ENCODE measurements around the gene POLN.
A peak's percentile ranks its signal among the peaks of the same experiment; 100 is the strongest.

Gene POLN

DNA sequence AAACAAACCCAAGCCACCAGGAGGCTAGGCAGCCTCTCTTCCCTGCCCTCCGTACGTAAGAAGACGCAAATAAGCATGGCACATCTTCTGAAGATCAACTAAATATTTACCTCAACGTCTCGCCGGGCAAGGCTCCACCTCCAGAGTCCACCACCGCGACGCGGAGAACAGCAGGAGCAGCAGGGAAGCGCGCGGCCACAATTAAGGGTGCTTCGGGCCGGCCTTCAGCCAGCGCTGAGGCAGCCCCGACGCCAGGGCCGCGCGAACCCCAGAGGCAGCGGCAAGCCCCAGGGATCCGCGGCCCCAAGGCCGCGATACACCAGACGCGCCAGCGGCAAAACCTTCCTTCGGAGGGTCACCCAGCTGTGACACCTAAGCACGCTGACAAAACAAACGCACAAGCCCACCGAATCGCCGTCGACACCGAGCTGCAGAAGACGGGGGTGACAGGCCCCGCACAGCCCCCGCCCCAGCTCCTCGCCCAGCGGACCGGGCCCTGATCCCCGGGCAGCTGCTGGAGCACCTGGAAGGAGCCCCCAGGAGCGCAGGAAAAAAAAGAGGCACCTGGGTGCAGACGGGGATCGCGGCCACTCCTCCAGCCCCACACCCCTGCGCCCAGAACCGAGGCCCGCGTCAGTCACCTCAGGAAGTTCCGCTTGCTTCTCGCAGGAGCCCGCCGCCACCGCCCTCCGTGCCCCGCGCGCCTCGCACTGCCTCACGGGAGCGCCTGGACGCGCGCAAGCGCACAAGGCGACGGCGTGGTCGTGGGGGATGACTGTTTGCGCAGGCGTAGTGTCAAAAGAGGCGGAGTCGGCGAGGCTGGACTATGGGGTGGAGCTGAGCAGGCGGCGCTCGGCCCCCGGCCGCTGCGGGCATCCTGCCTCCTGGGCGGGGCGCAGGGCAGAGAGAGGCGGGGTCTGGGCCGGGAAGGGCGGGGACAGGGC is at the start of gene POLN, which contains the start of gene HAUS3:
Gene POLN (minus strand): TSS at position 712 of the 944 bp plus-strand sequence. CDS start 12,890 bp downstream, outside the sequence.
Gene HAUS3 (minus strand): TSS at position 712 of the 944 bp plus-strand sequence. CDS start 1,175 bp downstream, outside the sequence.
- DNase-seq (ENCODE audit: low read depth, low spot score) = peak; percentile 99

DNA sequence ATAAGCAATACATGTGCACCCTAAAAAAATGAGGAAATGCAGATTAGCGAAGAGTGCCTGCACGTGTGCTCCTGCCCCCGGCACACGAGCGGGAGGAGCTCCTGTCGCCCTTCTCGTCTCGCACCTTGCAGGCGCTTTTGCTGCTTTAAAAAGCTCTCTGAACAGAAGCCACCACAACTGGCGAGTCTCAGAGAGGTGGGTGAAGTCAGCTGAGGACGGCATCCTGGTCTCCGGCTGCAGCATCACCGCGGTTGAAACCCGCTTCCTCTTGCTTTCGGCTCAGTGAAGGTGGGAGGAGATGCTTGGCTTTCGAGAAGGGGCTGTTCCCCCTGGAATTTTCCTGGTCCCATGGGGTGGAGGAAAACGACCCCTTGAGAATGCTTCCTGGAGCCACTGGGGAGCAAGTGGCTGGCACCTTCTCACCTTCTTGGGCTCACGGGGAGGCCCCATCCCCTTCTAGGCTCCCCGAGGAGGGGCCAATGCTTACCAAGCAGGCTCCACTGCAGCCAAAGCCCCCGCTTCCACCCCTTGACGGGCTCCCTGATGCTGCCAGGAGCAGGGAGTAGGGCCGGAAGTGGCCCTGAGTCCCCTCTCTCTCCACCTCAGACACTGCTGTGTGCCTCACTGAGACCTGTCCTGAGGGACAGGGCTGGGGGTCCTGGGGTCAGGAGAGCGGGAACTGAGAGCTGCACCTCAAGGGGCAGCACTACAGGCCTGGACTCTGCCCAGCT is 49.2 kb upstream of the POLN start:
- DNase-seq (ENCODE audit: low read depth, low spot score) = no peak

DNA sequence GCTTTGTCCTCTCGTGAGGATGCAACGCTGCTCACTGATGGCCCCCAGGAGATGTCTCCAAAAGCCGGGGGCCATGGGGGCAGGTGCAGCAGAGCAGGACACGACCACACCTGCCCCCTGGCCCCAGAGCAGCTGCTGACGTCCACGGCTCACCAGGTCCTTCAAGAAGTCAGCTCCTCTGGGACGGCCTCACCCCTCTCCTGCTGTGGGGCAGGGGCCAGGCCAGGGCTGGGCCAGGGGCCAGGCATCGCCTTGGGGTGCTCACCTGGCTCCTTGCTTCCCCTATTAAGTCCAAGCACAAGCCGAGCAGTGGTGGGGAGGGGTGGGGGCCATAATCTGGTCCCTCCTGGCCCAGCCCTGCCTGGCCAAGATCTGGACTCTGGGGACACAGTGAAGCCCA is 48.6 kb upstream of the POLN start:
- no peak for DNase-seq (ENCODE audit: low read depth, low spot score)

DNA sequence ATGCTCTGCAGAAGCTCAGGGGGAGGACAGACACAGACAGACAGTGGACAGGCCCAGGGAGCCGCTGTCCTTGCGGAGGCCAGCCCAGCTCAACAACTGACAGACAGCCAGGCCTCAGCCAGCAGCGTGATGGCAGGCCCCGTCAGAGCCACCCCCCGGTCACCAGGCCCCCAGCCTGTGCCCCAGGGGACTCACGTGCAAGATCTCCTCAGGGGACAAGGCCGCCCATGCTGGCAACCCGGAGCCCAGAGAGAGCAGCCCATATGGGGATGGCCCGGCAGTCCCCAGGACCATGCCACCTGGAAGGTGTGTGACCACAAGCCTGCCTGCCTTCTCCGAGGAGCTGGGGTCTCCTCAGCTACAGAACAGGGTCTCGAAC is 48.0 kb upstream of the POLN start:
- no peak for DNase-seq (ENCODE audit: low read depth, low spot score)

DNA sequence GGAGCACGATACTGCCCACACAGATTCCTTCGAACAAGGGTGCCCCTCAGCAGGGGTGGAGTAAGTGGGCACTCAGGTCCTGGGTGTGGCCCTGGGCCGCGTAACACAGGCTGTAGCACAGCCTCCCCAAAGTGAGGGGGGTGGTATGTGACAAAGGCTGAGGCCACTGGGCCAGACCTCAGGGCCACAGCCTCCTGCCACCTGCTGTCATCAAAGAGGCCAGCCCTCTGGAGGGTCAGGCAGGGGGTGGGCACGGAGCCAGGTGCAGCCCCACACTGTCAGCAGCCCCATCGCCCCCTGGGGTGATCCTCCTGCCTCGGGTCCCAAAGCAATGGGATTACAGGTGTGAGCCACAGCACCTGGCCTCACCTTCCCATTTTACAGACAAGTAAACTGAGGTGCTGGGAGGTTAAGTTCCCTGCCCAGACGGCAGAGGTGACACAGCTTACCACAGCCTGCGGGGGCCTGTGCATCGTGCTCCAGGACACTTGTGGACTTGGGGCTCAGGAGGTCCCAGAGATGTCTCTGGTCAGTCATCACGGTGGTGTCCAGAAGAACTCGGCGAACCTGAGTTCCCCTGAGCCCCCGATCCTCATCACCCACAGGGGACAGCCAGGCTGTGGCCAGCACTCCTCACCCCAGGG is 47.5 kb upstream of the POLN start:
- DNase-seq (ENCODE audit: low read depth, low spot score) = no peak

DNA sequence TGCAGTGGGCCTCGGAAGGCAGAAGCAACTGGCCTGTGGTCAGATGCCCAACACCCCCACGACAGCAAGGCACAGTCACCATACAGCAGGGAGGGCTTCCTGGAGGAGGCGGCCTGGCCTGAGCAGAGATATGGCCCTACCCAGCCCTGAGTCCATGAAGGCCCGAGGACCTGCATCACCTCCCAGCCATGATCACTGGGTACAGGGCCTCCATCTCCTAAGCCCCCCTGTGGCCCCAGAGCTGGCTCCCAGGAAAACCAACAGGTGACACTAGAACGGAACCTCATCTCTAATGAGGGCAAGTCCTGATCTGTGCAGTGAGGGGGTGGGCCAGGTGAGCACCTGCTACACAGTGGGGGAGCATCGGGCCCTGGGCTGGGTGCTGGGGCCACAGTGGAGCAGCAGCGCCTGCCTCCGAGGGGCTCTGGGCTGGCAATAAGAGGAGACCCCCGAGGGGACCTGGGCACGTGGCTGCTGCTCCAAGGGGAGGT is 46.2 kb upstream of the POLN start:
- DNase-seq (ENCODE audit: low read depth, low spot score) = no peak

DNA sequence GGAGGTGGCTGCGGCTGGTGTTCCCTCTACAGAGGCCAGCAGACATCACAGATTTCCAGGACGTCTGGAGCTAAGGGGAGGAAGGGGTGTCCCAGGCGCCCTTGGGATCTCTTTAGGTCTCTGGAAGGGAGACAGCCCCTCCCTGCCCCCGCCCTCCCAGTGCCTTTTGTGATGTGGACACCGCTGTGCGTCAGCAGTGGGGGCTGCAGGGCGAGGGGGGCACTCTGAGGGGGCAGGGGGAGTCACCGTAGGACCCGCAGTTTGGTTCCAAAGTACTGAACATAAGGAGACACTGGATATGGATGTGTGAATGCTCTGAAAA is 45.6 kb upstream of the POLN start:
- DNase-seq (ENCODE audit: low read depth, low spot score) = no peak

DNA sequence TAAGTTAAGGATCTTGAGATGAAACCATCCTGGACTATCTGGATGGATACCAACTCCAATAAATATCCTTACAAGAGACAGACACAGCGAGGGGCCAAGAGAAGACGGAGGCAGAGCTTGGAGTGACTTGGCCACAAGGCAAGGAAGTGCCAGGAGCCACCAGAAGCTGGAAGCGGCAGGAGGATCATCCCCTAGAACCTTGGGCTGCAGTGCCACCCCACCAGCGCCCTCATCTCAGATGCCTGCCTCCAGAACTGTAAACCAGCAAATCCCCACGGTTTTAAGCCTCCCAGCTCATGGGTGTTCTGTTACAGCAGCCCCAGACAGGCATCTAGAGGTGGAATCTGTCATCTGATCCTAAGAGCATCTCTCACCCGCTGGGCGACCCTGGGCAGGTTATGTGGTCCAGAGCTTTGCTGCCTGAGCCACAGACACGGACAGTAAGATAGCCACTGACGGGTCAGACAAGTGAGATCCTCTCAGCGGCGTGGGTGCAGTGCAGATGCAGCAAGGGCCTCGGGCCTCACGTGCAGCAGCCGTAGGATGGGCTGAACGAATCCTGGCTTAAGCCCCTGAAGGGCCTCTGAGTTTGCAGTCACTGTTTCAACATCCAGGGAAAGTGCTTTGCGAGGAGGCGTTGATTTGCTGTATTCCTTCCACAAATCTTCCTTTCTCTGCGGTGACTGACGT is 45.1 kb upstream of the POLN start:
- no peak for DNase-seq (ENCODE audit: low read depth, low spot score)

DNA sequence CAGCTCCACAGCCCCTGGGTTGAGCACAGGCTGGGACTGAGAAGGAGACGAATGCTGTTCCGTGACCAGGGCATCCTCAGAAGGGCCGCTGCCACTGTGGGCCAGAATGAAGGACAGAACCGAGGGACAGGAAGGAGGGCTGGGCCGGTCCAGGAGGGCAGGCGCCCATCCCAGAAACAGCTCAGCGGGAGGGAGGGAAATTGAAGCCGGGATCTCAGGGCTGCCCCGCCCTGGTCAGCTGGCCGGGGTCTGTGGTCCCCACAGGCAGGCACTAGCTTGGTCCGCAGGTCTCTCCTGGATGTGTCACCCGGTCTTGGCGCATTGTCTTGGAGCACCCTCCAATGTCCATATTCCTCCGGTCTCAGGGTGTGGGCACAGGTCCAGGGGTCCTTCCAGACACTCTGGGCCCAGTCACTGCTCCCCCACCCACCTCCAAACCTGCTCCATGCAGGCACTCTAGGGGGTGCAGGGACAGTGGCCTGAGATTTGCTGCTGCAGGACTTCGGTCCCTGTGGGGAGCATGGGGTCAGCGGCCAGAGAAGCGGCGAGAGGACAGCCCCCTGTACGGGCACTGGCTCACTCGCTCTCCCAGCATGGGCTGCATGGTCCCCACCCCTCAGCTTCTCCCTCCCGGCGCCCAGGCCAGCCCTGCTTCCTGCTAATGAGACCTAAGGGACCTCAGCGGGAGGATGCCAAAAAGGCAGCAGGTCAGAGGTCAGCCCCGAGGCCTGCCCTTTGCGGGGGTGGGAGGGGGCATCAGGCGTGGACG is 43.9 kb upstream of the POLN start:
- no peak for DNase-seq (ENCODE audit: low read depth, low spot score)

DNA sequence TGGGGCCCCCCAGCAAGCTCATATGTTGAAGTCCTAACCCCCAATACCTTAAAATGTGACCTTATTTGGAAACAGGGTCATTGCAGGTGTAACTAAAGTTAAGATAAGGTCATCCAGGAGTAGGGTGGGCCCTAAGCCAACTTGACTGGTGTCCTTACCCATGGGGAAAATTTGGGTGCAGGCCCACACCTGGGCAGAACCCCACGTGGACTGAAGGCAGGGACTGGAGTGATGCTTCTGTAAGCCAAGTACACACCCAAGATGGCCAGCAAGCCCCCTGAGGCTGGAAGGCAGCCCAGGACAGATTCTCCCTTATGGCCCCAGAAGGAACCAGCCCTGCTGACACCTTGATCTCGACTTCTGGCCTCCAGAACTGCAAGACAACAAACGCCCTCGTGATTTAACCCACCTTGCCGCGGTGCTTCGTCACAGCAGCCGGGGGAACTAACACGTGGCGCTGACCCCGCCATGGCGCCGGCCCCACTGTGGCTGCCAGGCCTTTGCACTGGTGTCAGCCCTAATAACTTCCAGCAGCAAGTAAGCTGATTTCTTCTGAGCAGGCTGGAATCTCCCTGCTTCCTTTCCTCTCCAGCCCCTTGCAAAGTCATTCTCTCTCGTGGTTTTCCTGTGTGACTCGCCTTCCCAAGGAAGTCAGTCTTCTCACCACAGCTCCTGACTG is 43.2 kb upstream of the POLN start:
- no peak for DNase-seq (ENCODE audit: low read depth, low spot score)

DNA sequence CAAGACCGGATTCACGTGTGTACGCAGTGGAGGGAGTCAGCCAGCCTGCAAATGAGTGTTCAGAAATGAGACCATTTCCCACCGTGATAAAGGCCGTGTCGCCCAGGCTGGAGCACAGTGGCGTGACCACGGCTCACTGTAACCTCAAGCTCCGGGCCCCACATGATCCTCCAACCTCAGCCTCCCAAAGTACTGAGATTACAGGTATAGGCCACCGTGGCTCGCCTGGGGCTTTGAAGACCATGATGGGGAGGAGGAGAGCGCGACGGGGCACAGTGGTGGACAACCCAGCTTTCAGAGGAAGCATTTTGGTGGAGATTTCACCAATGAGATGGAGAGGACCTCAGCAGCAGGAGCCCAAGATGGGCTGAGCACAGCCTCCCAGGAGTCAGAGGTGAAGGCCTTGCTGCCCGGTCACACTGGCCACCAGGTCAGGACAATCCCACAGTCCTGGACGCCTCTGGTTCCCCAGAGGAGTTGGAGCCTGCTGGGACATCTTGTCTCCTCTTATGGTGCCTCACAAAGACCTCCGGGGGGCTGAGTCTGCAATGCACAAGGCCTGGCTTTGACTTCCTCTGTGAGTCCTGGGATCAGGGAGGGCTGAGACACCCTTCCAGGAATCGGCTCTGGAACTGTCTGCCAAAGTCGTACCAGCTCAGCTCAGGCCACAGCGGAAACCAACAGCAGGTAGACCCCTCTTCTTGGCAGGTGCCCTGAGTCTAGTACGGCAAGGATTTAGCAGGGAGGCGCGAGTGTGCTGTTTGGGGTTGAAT is 42.4 kb upstream of the POLN start:
- DNase-seq (ENCODE audit: low read depth, low spot score) = no peak

DNA sequence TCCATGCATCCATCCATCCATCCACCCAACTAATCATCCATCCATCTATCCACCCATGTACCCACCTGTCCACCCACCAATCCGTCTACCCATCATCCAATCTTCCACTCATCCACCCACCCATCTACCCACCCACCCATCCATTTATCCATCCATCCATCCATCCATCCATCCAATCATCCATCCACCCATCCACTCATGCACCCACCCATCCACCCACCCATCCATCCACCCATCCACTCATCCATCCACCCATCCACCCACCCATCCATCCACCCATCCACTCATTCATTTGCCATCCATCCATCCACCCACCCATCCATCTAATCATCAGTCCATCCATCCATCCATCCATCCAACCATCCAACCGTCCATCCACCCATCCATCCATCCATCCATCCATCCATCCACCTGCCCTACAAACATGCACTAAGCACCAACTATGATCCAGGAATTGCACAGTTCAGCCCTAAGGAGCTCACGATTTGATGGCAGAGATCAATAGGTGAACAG is 41.3 kb upstream of the POLN start:
- no peak for DNase-seq (ENCODE audit: low read depth, low spot score)

DNA sequence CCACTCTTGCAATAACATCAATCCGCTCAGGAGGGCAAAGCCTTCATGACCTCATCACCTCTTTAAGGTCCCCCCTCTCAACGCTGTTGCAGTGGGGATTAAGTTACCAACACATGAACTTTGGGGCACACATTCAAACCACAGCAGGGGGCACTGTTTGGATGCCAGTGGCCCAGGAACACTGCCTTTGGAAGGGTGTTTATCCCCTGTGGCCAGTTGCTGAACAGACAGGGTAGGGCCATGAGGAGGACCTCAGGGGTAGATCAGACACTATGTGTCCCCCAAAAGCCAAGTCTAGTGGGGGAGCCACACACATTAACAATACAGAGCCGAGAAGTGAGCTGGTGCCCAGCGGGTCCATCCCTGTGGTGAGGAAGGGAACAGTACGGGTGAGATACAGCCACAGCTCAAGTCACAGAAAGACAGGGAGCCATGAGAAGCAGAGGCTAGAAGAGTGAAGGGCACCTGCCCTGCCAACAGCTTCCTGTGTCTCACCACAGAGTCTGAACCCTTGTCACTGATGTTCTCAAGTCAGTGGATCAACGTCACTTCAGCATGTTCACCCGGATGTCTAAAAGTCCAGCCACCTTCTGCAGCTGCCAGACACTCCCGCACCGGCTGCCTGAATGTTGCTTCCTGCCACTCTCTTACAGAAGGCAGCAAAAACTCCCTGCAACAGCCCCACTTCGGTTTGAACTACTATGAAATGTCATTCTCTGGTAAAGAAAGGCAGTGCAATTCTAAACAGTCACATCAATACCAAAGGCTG is 39.8 kb upstream of the POLN start:
- peak; percentile 56 for DNase-seq (ENCODE audit: low read depth, low spot score)

DNA sequence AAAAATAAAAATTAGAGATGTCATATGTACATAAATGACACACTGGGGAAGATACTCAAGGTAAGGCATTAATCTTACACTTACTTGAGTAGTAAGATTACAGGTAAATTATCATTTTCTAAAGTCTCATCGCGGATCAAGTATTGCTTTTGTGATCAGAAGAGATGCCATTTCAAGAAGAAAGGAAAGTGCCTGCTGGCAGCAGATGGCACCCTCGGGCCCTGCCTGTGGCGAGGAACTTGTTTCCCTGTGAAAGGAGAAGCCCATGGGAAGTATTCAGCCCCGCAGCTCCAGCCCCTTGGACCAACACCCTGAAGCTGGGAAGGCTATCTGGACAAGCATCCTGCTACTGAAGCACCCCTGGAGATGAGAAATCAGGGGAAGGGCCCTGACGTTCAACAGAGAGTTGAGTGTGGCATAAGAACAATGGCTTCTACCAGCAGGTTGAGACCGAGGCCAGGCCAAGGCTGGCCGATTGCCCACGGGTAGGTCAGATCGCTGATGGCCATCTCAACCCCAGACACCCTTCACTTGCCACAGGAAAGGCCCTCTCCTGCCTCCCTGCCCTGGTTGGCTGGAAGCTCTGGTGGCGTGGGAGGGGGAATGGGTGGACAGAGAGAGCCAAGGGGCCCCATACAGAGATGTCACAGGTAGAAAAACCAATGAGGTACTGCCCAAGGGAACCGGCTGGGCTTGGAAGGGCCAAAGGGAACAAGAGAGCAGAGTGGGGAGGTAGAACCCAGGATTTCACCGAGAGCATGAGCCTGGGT is 38.8 kb upstream of the POLN start:
- DNase-seq (ENCODE audit: low read depth, low spot score) = no peak

DNA sequence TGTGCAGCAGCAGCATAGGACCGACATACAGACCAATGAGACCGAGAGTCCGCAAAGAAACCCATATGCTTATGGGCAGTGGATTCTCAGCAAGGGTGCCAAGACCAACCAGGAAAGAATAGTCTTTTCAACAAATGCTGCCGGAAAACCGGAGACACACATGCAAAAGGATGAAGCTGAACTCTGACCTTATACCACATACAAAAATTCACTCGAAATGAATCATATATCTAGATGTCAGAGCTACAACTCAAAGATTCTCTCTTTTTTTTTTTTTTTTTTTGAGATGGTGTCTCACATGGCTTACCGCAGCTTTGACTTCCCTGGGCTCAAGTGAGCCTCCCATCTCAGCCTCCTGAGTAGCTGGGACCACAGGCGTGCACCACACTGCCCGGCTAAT is 36.0 kb upstream of the POLN start:
- DNase-seq (ENCODE audit: low read depth, low spot score) = no peak

DNA sequence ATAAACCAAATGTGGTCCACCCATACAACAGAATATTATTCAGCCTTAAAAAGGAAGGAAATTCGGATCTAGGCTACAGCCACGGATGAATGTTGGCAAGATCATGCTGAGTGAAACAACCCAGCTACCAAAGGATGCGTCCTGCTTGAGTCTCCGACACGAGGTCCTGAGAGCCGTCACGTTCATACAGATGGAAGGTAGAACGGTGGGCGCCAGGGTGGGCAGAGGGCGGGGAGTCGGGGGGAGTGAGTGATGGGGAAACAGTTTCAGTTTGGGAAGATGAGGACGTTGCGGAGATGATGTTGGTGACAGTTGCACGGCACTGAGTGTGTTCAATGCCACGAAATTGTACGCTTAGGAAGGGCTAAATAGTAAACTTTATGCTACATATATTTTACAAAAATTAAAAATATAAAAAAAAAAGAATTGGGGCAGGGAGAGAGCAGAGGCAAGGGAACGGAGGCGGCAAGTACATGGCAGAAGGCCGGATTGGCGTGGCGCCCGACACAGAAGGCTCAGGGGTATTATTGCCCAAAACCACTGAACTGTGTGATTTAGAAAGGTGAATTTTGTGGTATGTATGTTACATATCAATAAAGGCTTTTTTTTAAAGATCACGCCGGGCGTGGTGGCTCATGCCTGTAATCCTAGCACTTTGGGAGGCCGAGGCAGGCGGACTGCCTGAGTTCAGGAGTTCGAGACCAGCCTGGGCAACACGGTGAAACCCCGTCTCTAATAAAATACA is 34.8 kb upstream of the POLN start:
- DNase-seq (ENCODE audit: low read depth, low spot score) = no peak

Data from activated CD4-positive, CD25-positive, alpha-beta regulatory T cell treated with anti-CD3 and anti-CD28 coated beads, Interleukin-2, amount 50 U/mL, for 16 hours (primary cell).